ENCODE data around the gene TRIM2. TPM values are rescaled to one million over a fixed set of nuclear protein-coding genes. Genes with fewer than 3 reads are reported as not detected.

The TRIM2 gene
- total RNA-seq, 1 experiment from 2014 or later, result 58.5 TPM

DNA sequence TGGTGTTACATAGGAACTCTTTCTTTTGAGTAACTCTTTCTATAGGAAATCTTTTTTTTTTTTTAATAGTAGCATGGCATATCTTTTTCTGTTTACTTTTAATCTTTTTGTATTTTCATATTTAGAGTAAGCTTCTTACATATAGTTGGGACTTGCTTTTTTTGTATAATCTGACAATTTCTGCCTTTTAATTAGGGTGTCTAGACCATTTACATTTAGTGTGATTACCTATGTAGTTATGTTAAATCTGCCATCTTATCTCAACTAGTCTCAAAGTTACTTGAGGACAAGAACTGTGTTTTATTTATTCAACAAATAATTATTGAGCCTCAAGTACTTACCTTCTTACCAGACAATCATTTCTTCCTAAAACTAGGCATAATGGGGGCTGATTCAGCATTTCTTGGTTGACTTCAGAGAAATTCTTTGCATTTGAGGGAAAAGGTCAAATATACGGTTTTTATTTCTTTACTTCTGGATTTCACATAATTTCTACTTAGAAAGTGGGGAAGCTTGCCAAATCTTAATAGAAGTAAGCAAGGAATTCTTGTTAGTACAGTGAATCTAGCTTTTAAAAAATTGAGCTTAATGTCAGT, 168.8 kb downstream of the TRIM2 start:
- no peak for DNase-seq (ENCODE audit: low spot score)

DNA sequence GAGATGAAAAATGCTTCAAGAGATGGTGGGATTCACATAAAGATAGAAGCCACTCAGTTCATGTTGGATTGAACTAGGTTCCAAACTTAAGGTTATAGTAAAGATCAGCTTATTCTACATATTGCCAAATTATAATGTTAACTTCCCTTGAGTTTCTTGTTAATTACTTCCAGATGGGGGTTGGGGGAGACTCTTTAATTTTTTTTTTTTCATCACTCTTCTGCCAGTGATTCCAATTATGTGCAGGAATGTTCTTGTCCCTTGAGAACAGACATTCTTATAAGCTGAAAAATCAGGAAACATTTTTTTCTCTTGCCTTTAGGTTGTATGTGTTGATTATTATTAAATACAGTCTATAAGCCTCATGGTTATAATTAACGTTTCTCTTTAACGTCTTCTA, 170.2 kb downstream of the TRIM2 start:
- DNase-seq (ENCODE audit: low spot score), result no peak

DNA sequence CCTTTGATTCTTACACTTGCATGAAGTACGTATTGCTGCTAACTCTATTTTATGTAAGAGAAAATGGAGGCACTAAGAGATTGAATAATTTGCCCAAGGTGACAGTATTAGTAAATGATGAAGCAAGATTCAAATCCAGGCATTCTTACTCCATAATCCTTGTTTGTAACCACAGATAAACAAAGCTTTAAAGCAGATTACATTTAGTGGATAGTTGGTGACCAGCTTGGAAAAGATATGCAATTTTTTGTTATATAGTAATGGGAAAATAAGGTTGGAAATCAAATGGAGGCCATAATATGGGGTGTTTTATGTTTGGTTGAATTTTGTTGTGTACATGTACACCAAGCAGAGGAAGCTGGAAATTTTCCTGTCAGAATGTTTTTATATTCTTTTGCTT, 171.1 kb downstream of the TRIM2 start:
- DNase-seq (ENCODE audit: low spot score), result no peak

DNA sequence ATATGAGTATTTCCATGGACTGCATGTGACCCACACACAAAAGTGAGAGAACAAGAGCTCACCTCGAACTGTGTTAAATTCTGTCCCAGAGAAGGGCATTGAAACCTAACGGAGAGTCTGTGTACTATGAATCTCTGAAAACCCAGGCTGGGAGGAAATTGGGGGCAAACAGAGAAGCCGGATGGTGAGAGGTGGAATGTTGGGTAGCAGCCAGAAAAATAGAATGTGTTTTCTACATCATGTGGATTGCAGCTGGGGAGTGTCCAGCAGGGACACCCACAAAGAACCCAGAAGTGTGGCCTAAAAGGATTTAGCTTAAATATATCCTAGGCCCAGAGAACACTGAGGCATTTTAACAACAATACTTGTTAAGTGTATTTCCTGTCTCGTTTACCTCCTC, 178.9 kb downstream of the TRIM2 start:
- DNase-seq (ENCODE audit: low spot score), result no peak

DNA sequence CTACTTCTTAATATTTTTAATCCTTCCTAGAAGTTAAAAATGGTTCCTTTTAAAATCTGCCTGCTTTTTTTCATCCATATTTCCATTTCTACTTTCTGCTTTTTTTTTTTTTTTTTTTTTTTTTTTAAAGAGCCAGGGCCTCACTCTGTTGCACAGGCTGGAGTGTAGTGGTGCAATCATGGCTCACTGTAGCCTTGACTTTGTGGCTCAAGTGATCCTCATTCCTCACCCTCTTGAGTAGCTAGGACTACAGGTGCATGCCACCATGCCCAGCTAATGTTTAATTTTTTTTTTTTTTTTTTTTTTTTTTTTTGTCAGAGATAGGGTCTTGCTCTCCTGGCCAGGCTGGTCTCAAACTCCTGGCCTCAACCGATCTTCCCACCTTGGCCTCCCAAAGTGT, 179.9 kb downstream of the TRIM2 start:
- no peak for DNase-seq (ENCODE audit: low spot score)

DNA sequence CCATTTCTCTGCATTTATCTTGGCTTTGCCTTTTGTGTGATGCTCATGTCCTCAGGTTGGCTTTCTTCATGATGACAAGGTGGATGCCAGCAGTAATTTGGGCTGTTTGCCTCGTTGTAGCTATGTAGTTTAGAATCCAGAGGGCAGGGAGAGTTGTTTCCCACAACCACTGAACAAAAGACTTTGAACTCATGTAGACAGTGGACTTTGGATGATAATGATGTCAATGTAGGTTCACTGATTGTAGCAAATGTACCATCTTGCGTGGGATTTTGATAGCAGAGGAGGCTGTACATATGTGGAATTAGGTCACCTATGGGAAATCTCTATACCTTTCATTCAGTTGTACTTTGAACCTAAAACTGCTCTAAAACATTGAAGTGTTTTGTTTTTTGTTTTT, 181.5 kb downstream of the TRIM2 start:
- DNase-seq (ENCODE audit: low spot score), result no peak

DNA sequence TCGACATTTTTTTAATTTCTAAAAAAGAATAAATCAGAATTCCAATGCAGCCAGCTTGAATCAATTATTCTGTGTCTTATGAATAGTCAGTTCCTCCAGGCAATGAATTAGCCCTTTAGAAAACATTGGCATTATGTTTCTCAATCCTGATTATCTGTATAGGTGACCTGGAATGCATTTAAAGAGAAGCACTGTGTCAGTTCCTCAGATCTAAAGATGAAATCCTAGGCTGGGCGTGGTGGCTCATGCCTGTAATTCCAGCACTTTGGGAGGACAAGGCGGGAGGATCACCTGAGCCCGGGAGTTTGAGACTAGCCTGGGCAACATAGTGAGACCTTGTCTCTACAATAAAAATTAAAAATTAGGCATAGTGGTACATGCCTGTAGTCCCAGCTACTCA, 183.7 kb downstream of the TRIM2 start:
- no peak for DNase-seq (ENCODE audit: low spot score)

Small RNA genes lying within 50 kb of the gene (small RNA-seq; reads per million reads assigned to genes)
- not detected for gene RF00019
- gene RN7SL419P, result not detected
- not detected for gene RNU6-1196P

Other genes starting within 250 kb of the TRIM2 start
- 3.9 and 5.7 TPM in 2 replicates for gene MND1, start 140.2 kb downstream of the TRIM2 start, total RNA-seq (2014; rRNA removed; shearing (Covaris generic))